Measurements from ENCODE around the gene HOXB4.

Gene HOXB4

DNA sequence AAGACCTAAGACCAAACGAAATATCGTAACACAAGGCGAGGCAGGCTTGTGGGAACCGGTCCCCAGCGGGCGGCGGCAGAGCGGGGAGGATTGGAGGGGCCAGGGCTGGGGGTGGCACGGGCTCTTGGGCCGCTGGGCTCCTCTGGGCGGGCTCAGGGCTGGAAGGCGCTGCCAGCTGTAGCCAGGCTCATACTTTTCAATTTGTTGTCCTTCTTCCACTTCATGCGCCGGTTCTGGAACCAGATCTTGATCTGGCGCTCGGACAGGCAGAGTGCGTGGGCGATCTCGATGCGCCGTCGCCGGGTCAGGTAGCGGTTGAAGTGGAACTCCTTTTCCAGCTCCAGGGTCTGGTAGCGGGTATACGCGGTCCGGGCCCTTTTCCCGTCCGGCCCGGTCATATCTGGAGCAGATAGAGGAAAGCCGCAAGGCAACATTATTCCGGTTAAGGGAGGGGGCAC lies 13.9 kb upstream of the HOXB4 start:
- Histone ChIP-seq H3K4me1 (ENCODE audit: low read depth, poor library complexity, severe bottlenecking) (peaks cover 5% of the 10 kb centered on the region), H3K36me3 (ENCODE audit: insufficient read depth) (no peaks in the 10 kb centered on the region), H3K79me2 (ENCODE audit: insufficient read depth, low read depth) (no peaks in the 10 kb centered on the region), H3K9ac (no peak overlapping the region), H3K4me2 (no peak overlapping the region), H2AFZ (ENCODE audit: low read depth) (no peak overlapping the region), H3K27ac (no peak overlapping the region), H4K20me1 (ENCODE audit: insufficient read depth) (no peaks in the 10 kb centered on the region), H3K27me3 (ENCODE audit: insufficient read depth, low read depth) (peaks cover 7% of the 10 kb centered on the region), H3K4me3 (IDR thresholded peaks at IDR 0.05; ENCODE audit: insufficient read depth, low read depth, low read length) (no peak overlapping the region)
- TF ChIP-seq, protein P1, sequence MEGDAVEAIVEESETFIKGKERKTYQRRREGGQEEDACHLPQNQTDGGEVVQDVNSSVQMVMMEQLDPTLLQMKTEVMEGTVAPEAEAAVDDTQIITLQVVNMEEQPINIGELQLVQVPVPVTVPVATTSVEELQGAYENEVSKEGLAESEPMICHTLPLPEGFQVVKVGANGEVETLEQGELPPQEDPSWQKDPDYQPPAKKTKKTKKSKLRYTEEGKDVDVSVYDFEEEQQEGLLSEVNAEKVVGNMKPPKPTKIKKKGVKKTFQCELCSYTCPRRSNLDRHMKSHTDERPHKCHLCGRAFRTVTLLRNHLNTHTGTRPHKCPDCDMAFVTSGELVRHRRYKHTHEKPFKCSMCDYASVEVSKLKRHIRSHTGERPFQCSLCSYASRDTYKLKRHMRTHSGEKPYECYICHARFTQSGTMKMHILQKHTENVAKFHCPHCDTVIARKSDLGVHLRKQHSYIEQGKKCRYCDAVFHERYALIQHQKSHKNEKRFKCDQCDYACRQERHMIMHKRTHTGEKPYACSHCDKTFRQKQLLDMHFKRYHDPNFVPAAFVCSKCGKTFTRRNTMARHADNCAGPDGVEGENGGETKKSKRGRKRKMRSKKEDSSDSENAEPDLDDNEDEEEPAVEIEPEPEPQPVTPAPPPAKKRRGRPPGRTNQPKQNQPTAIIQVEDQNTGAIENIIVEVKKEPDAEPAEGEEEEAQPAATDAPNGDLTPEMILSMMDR (conservative IDR thresholded peaks at IDR 0.05; ENCODE audit: low read depth, low read length): no peak

DNA sequence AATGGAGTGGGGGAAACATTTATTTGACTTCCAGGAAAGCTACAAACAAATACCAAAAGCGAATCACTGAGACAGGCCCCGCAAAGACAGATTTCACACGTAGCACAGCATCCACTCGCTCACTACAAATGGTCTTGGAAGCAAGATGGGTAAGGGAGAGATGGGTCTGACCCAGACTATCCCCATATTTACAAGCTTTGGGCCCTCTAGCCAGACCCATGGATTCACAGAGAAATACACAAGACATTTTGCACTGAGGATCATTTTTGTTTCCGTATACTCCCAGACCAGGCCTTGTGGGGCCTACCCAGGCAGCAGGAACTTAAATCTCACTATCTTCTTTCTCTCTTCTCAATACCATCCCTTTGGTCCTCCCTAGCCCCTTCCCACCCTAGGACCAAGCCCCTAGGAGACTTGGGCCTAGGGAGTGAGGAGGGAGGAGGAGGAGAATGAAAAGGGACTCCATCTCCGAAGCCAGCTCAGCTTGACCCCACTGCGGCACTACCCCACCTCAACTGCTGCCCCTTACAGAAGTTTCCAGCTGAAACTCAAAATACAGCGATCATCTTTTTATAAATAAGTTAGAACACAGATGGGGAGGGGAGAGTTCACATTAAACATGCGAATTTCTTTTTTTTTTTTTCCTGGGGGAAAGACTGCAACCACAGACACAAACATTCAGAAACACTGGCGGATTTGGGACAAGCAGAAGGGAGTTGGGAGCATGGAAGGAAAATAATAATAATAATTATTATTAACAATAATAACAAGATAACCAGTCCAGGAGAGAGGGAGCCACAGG lies 13.3 kb upstream of the HOXB4 start:
- H3K9ac ChIP-seq: no peak overlapping the region
- peaks cover 6% of the 10 kb centered on the region for H3K27me3 ChIP-seq (ENCODE audit: insufficient read depth, low read depth)
- TF ChIP-seq, protein P1 (conservative IDR thresholded peaks at IDR 0.05; ENCODE audit: low read depth, low read length): no peak
- H3K36me3 ChIP-seq (ENCODE audit: insufficient read depth): no peaks in the 10 kb centered on the region
- no peak overlapping the region for H3K4me3 ChIP-seq (IDR thresholded peaks at IDR 0.05; ENCODE audit: insufficient read depth, low read depth, low read length)
- H4K20me1 ChIP-seq (ENCODE audit: insufficient read depth): no peaks in the 10 kb centered on the region
- no peaks in the 10 kb centered on the region for H3K79me2 ChIP-seq (ENCODE audit: insufficient read depth, low read depth)
- H3K4me1 ChIP-seq (ENCODE audit: low read depth, poor library complexity, severe bottlenecking): peaks cover 5% of the 10 kb centered on the region
- no peak overlapping the region for H2AFZ ChIP-seq (ENCODE audit: low read depth)
- no peak overlapping the region for H3K27ac ChIP-seq
- H3K4me2 ChIP-seq: no peak overlapping the region

DNA sequence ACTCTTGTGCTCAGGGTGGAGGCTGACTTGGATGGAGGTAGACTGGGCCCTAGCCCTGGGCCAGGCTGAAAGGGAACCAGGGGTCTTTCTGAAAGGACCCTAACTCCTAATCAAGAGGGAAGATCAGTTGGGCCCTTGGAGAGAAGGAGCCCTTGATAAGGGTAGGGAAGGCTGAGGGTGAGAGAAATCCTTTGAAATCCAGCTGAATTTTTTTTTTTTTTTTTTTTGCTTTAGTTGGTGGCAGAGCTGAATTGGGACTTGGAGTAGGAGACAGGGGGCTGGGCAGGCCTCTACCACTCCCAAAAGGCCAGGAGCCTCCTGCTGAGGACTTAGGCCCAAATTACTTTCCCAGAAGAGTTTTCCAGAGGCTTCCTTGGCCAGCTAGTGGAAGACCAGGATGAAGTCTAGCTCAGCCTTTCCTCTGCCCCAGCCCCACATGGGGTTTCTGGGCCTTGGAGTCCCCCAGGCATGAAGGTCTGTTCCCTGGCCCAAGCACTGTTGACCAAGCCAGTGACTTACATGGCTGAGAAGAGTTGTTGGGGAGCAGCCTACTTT lies 12.5 kb upstream of the HOXB4 start:
- Histone ChIP-seq H3K4me2 (no peak overlapping the region), H3K27me3 (ENCODE audit: insufficient read depth, low read depth) (peaks cover 6% of the 10 kb centered on the region), H3K4me1 (ENCODE audit: low read depth, poor library complexity, severe bottlenecking) (peaks cover 5% of the 10 kb centered on the region), H2AFZ (ENCODE audit: low read depth) (no peak overlapping the region), H3K79me2 (ENCODE audit: insufficient read depth, low read depth) (no peaks in the 10 kb centered on the region), H3K36me3 (ENCODE audit: insufficient read depth) (no peaks in the 10 kb centered on the region), H4K20me1 (ENCODE audit: insufficient read depth) (no peaks in the 10 kb centered on the region), H3K4me3 (IDR thresholded peaks at IDR 0.05; ENCODE audit: insufficient read depth, low read depth, low read length) (no peak overlapping the region), H3K27ac (no peak overlapping the region), H3K9ac (no peak overlapping the region)
- TF ChIP-seq, protein P1 (conservative IDR thresholded peaks at IDR 0.05; ENCODE audit: low read depth, low read length): no peak

GRCh38 chr17:48589831-48590606 lies 11.9 kb upstream of the HOXB4 start, which contains the start of gene HOXB3:
Gene HOXB3, minus strand, starts transcription at chr17:48590241. Its CDS starts 37,767 bp downstream, at chr17:48552474.
- TF ChIP-seq, protein P1 (conservative IDR thresholded peaks at IDR 0.05; ENCODE audit: low read depth, low read length): no peak
- Histone ChIP-seq H3K27me3 (ENCODE audit: insufficient read depth, low read depth) (peaks cover 6% of the 10 kb centered on the region), H3K79me2 (ENCODE audit: insufficient read depth, low read depth) (no peaks in the 10 kb centered on the region), H3K4me2 (no peak within 1 kb of the TSS), H3K4me3 (IDR thresholded peaks at IDR 0.05; ENCODE audit: insufficient read depth, low read depth, low read length) (no peak within 1 kb of the TSS), H2AFZ (ENCODE audit: low read depth) (no peak within 1 kb of the TSS), H3K4me1 (ENCODE audit: low read depth, poor library complexity, severe bottlenecking) (peaks cover 5% of the 10 kb centered on the region), H3K9ac (no peak within 1 kb of the TSS), H4K20me1 (ENCODE audit: insufficient read depth) (no peaks in the 10 kb centered on the region), H3K27ac (no peak within 1 kb of the TSS), H3K36me3 (ENCODE audit: insufficient read depth) (no peaks in the 10 kb centered on the region)

All from KMS-11 (cell line).